Ishikawa (cell line): ENCODE data around the gene DCHS2.

ENCODE experiments used
- CREB1 ChIP-seq: IDR thresholded peaks from 2 replicates; pipeline ENCODE4 v1.6.1; 2012; ENCODE audit warnings: low read depth
- EP300 ChIP-seq: IDR thresholded peaks from 2 replicates; pipeline ENCODE4 v1.6.1; 2012; ENCODE audit warnings: borderline replicate concordance
- NFIC ChIP-seq: IDR thresholded peaks from 2 replicates; pipeline ENCODE4 v1.6.1; 2012
- RAD21 ChIP-seq: IDR thresholded peaks from 2 replicates; pipeline ENCODE4 v1.6.1; 2012; ENCODE audit warnings: low read depth
- TAF1 ChIP-seq: IDR thresholded peaks from 2 replicates; pipeline ENCODE4 v1.6.1; 2012; ENCODE audit warnings: low read depth, mild to moderate bottlenecking
- TCF12 ChIP-seq: IDR thresholded peaks from 2 replicates; pipeline ENCODE4 v1.6.1; 2012; ENCODE audit warnings: low read depth
- YY1 ChIP-seq: IDR thresholded peaks from 2 replicates; pipeline ENCODE4 v1.6.1; 2012; ENCODE audit warnings: low read depth

GRCh38 chr4:154315741-154316140, 175.9 kb downstream of the DCHS2 start:
- TF ChIP-seq TCF12 (no peak), YY1 (no peak), CREB1 (no peak), NFIC (no peak), EP300 (no peak), RAD21 (no peak), TAF1 (no peak)
